Trophoblast cell (in vitro differentiated cells and primary cell): ENCODE measurements around the gene MEGF10.
A peak's percentile ranks its signal among the peaks of the same experiment; 100 is the strongest.

ENCODE experiments used
- DNase-seq, 2 donors: peaks; one replicate each; pipeline ENCODE4 v3.0.0-alpha.2; 2016
- H2AFZ ChIP-seq: 2 replicates; pipeline ENCODE4 v1.6.1; 2013; ENCODE audit warnings: low read length, moderate library complexity, mild to moderate bottlenecking; ENCODE audit not compliant: insufficient read depth, poor library complexity
- H2AK5ac ChIP-seq: 2 replicates; pipeline ENCODE4 v1.6.1; 2013; ENCODE audit warnings: mild to moderate bottlenecking, low read length
- H2BK120ac ChIP-seq: 2 replicates; pipeline ENCODE4 v1.6.1; 2013; ENCODE audit warnings: low read length, mild to moderate bottlenecking, moderate library complexity; ENCODE audit not compliant: insufficient read depth, poor library complexity
- H2BK12ac ChIP-seq: 2 replicates; pipeline ENCODE4 v1.6.1; 2013; ENCODE audit warnings: mild to moderate bottlenecking, low read length, moderate library complexity
- H2BK5ac ChIP-seq: 2 replicates; pipeline ENCODE4 v1.6.1; 2013; ENCODE audit warnings: low read length, low read depth, moderate library complexity, mild to moderate bottlenecking; ENCODE audit not compliant: poor library complexity
- H3K14ac ChIP-seq: 2 replicates; pipeline ENCODE4 v1.6.1; 2013; ENCODE audit warnings: mild to moderate bottlenecking, low read length
- H3K18ac ChIP-seq: 2 replicates; pipeline ENCODE4 v1.6.1; 2013; ENCODE audit warnings: mild to moderate bottlenecking, low read length
- H3K23ac ChIP-seq: 2 replicates; pipeline ENCODE4 v1.6.1; 2013; ENCODE audit warnings: low read length
- H3K27ac ChIP-seq: 2 replicates; pipeline ENCODE4 v1.5.1; 2013; ENCODE audit warnings: low read depth, mild to moderate bottlenecking, inconsistent platforms, low read length, moderate library complexity
- H3K27me3 ChIP-seq: 2 replicates; pipeline ENCODE4 v1.6.1; 2013; ENCODE audit warnings: inconsistent platforms, mild to moderate bottlenecking, low read length, moderate library complexity; ENCODE audit not compliant: insufficient read depth
- H3K36me3 ChIP-seq, 2 experiments: 1 replicate in 1 of 2; 2 replicates in 1 of 2; pipeline ENCODE4 v1.6.1; 2013; ENCODE audit warnings: low read length in 2 of 2, mild to moderate bottlenecking in 2 of 2, moderate library complexity in 1 of 2; ENCODE audit not compliant: insufficient read depth in 2 of 2, control insufficient read depth in 1 of 2
- H3K4ac ChIP-seq: 2 replicates; pipeline ENCODE4 v1.6.1; 2013; ENCODE audit warnings: low read depth, mild to moderate bottlenecking, low read length, moderate library complexity
- H3K4me1 ChIP-seq, 2 experiments: 1 replicate in 1 of 2; 2 replicates in 1 of 2; pipeline ENCODE4 v1.6.1; 2013; ENCODE audit warnings: low read length in 2 of 2, mild to moderate bottlenecking in 2 of 2, moderate library complexity in 1 of 2; ENCODE audit not compliant: insufficient read depth in 2 of 2, control insufficient read depth in 1 of 2
- H3K4me2 ChIP-seq: 2 replicates; pipeline ENCODE4 v1.6.1; 2013; ENCODE audit warnings: inconsistent platforms, mild to moderate bottlenecking, low read length, moderate library complexity
- H3K4me3 ChIP-seq: 2 replicates; pipeline ENCODE4 v1.5.1; 2013; ENCODE audit warnings: mild to moderate bottlenecking, low read depth, low read length, inconsistent platforms
- H3K79me1 ChIP-seq: one replicate; pipeline ENCODE4 v1.6.1; 2013; ENCODE audit warnings: low read length
- H3K79me2 ChIP-seq: 2 replicates; pipeline ENCODE4 v1.6.1; 2013; ENCODE audit warnings: low read length, mild to moderate bottlenecking; ENCODE audit not compliant: control insufficient read depth, insufficient read depth, poor library complexity
- H3K9ac ChIP-seq: 2 replicates; pipeline ENCODE4 v1.6.1; 2013; ENCODE audit warnings: mild to moderate bottlenecking, low read length
- H3K9me3 ChIP-seq: 2 replicates; pipeline ENCODE4 v1.6.1; 2013; ENCODE audit warnings: low read depth, mild to moderate bottlenecking, control low read depth, inconsistent platforms, low read length; ENCODE audit not compliant: insufficient read depth
- H4K12ac ChIP-seq: 2 replicates; pipeline ENCODE4 v1.6.1; 2013; ENCODE audit warnings: low read depth, mild to moderate bottlenecking, low read length, moderate library complexity
- H4K8ac ChIP-seq: 2 replicates; pipeline ENCODE4 v1.6.1; 2013; ENCODE audit warnings: low read depth, mild to moderate bottlenecking, low read length, moderate library complexity
- H4K91ac ChIP-seq: one replicate; pipeline ENCODE4 v1.6.1; 2013; ENCODE audit warnings: low read depth, mild to moderate bottlenecking, low read length, moderate library complexity
- WGBS: extraction: QIAGEN DNeasy Blood & Tissue Kit; methylation state at CpG from one replicate; pipeline ENCODE4 v1.1.7; 2013; ENCODE audit warnings: missing lambda C conversion rate; ENCODE audit not compliant: insufficient read length, insufficient coverage; ENCODE audit errors: extremely low coverage; 5-methylcytosine and 5-hydroxymethylcytosine counted together

Gene MEGF10

GRCh38 chr5:127275641-127276193, 14.9 kb upstream of the MEGF10 start:
- H3K9ac ChIP-seq: no peak overlapping the region
- H4K8ac ChIP-seq: no peak overlapping the region
- no peaks in the 10 kb centered on the region for H3K9me3 ChIP-seq
- H4K91ac ChIP-seq: no peak overlapping the region
- H3K14ac ChIP-seq: no peak overlapping the region
- WGBS: 100% methylated on average over 1 of the region's 2 CpGs
- H2BK5ac ChIP-seq: no peak overlapping the region
- no peak overlapping the region for H4K12ac ChIP-seq
- no peaks in the 10 kb centered on the region for H3K36me3 ChIP-seq
- no peaks in the 10 kb centered on the region for H3K79me1 ChIP-seq
- DNase-seq: no peak
- no peaks in the 10 kb centered on the region for H3K79me2 ChIP-seq
- no peaks in the 10 kb centered on the region for H3K27me3 ChIP-seq
- H3K4me1 ChIP-seq: no peaks in the 10 kb centered on the region
- H2AK5ac ChIP-seq: no peak overlapping the region
- H3K27ac ChIP-seq: no peak overlapping the region
- no peak overlapping the region for H3K4ac ChIP-seq
- H2AFZ ChIP-seq: no peak overlapping the region
- no peak overlapping the region for H3K18ac ChIP-seq
- H2BK12ac ChIP-seq: no peak overlapping the region
- no peak overlapping the region for H3K4me3 ChIP-seq
- no peak overlapping the region for H2BK120ac ChIP-seq
- no peak overlapping the region for H3K23ac ChIP-seq
- H3K4me2 ChIP-seq: no peak overlapping the region

- Histone ChIP-seq H4K8ac (no peak overlapping the region), H2BK12ac (no peak overlapping the region), H3K9ac (no peak overlapping the region), H3K36me3 (no peaks in the 10 kb centered on the region), H3K9me3 (no peaks in the 10 kb centered on the region), H3K79me2 (no peaks in the 10 kb centered on the region), H2BK120ac (no peak overlapping the region), H2AFZ (no peak overlapping the region), H2BK5ac (no peak overlapping the region), H3K18ac (no peak overlapping the region), H3K79me1 (no peaks in the 10 kb centered on the region), H3K4me2 (no peak overlapping the region), H3K27ac (no peak overlapping the region), H3K27me3 (no peaks in the 10 kb centered on the region), H3K4me1 (no peaks in the 10 kb centered on the region), H2AK5ac (no peak overlapping the region), H3K4ac (no peak overlapping the region), H4K12ac (no peak overlapping the region), H3K14ac (no peak overlapping the region), H4K91ac (no peak overlapping the region), H3K4me3 (no peak overlapping the region), H3K23ac (no peak overlapping the region)
- peak in 1 of 2 donors; percentile 25 for DNase-seq
- WGBS: no CpG with 5 or more reads among the region's 11 CpGs
Measured at GRCh38 chr5:127280491-127281220, 9.9 kb upstream of the MEGF10 start.

- Histone ChIP-seq H3K9me3 (no peaks in the 10 kb centered on the region), H2BK12ac (no peak overlapping the region), H3K4me1 (no peaks in the 10 kb centered on the region), H2AFZ (no peak overlapping the region), H3K27me3 (no peaks in the 10 kb centered on the region), H4K91ac (no peak overlapping the region), H3K36me3 (no peaks in the 10 kb centered on the region), H3K27ac (no peak overlapping the region), H4K12ac (no peak overlapping the region), H2AK5ac (no peak overlapping the region), H3K4me2 (no peak overlapping the region), H3K9ac (no peak overlapping the region), H4K8ac (no peak overlapping the region), H2BK120ac (no peak overlapping the region), H3K79me1 (no peaks in the 10 kb centered on the region), H3K4ac (no peak overlapping the region), H3K18ac (no peak overlapping the region), H3K23ac (no peak overlapping the region), H3K79me2 (no peaks in the 10 kb centered on the region), H3K14ac (no peak overlapping the region), H3K4me3 (peak overlapping the region; percentile 31), H2BK5ac (no peak overlapping the region)
- WGBS: no CpG with 5 or more reads among the region's 4 CpGs
- DNase-seq: no peak
Measured at GRCh38 chr5:127281609-127282008, 9.0 kb upstream of the MEGF10 start.

GRCh38 chr5:127288676-127289075, 1.9 kb upstream of the MEGF10 start:
- no peak overlapping the region for H2BK12ac ChIP-seq
- H3K27ac ChIP-seq: no peak overlapping the region
- H3K79me1 ChIP-seq: no peaks in the 10 kb centered on the region
- H3K9ac ChIP-seq: no peak overlapping the region
- no peaks in the 10 kb centered on the region for H3K79me2 ChIP-seq
- H2AK5ac ChIP-seq: no peak overlapping the region
- H3K36me3 ChIP-seq: no peaks in the 10 kb centered on the region
- no peak overlapping the region for H2AFZ ChIP-seq
- no peak overlapping the region for H3K23ac ChIP-seq
- no peak overlapping the region for H2BK120ac ChIP-seq
- no peak overlapping the region for H2BK5ac ChIP-seq
- no peak overlapping the region for H4K91ac ChIP-seq
- no peak for DNase-seq
- no peak overlapping the region for H3K18ac ChIP-seq
- no peak overlapping the region for H4K8ac ChIP-seq
- no peak overlapping the region for H3K4me2 ChIP-seq
- H3K9me3 ChIP-seq: no peaks in the 10 kb centered on the region
- peaks cover 11% of the 10 kb centered on the region for H3K27me3 ChIP-seq
- WGBS: no CpG with 5 or more reads among the region's 1 CpG
- H3K14ac ChIP-seq: no peak overlapping the region
- no peak overlapping the region for H4K12ac ChIP-seq
- H3K4me1 ChIP-seq: peaks cover 3 to 11% of the 10 kb centered on the region in 2 experiments
- no peak overlapping the region for H3K4ac ChIP-seq
- H3K4me3 ChIP-seq: no peak overlapping the region
